NCI-H345 treated with DMSO at 0.1 percent for 48 hours (cell line): ENCODE results near the gene EFNA2.

ENCODE experiments used
- DNase-seq: peaks from one replicate; lab custom pipeline; 2025; ENCODE audit not compliant: unreplicated experiment; lab: John Stamatoyannopoulos, UW

Gene EFNA2

GRCh38 chr19:1248786-1249297, 36.8 kb upstream of the EFNA2 start:
- peak; percentile 64 for DNase-seq

GRCh38 chr19:1249298-1249989, 36.2 kb upstream of the EFNA2 start:
- DNase-seq, result peak; percentile 92

- DNase-seq, result no peak
Observed at GRCh38 chr19:1249990-1250436, 35.7 kb upstream of the EFNA2 start.

GRCh38 chr19:1250437-1251260, 35.0 kb upstream of the EFNA2 start:
- no peak for DNase-seq

GRCh38 chr19:1251330-1252220, 34.1 kb upstream of the EFNA2 start:
- no peak for DNase-seq

- no peak for DNase-seq
Observed at GRCh38 chr19:1252221-1252820, 33.4 kb upstream of the EFNA2 start.

GRCh38 chr19:1252821-1253513, 32.7 kb upstream of the EFNA2 start:
- DNase-seq, result no peak

GRCh38 chr19:1253514-1254080, 32.1 kb upstream of the EFNA2 start:
- DNase-seq, result no peak

GRCh38 chr19:1254081-1254527, 31.6 kb upstream of the EFNA2 start:
- no peak for DNase-seq

- DNase-seq, result no peak
Observed at GRCh38 chr19:1254530-1255185, 31.0 kb upstream of the EFNA2 start.

GRCh38 chr19:1255186-1256161, 30.2 kb upstream of the EFNA2 start:
- no peak for DNase-seq

GRCh38 chr19:1256646-1257474, 28.8 kb upstream of the EFNA2 start:
- DNase-seq, result no peak

GRCh38 chr19:1257475-1258162, 28.1 kb upstream of the EFNA2 start:
- DNase-seq, result no peak

GRCh38 chr19:1258163-1258492, 27.5 kb upstream of the EFNA2 start:
- DNase-seq, result no peak

- no peak for DNase-seq
Observed at GRCh38 chr19:1258707-1259205, 26.9 kb upstream of the EFNA2 start.

GRCh38 chr19:1259206-1259875, 26.3 kb upstream of the EFNA2 start:
- no peak for DNase-seq
